HG02571 (cell line): ENCODE data around the gene RIC3.

Experiments used
- ATAC-seq: cut with Tn5 transposase; IDR thresholded peaks from one replicate; pipeline ENCODE4 v1.9.1; 2021; ENCODE audit warnings: mild to moderate bottlenecking, moderate library complexity; ENCODE audit not compliant: unreplicated experiment

The RIC3 gene

GRCh38 chr11:8105666-8106065 is 63.2 kb downstream of the RIC3 start:
- no peak for ATAC-seq

DNA sequence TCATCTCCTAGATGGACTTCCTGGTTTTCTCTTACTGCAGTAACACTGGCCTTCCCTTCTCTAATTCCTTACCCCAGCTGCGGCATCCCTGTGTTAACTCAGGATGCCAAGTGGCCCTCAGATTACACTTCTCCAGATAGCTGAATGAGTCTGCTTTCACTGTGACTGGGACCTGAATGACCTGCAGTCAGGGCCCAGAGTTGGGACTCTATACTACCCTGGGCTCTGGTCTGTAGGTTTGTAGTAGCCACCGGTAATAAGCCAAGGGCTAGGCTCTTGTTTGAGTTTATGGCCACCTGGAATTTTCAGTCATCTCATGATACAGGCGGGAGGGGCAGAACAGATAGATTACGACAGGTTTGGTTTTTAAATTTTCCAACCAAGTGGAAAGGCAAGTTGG is 63.7 kb downstream of the RIC3 start:
- ATAC-seq: no peak

DNA sequence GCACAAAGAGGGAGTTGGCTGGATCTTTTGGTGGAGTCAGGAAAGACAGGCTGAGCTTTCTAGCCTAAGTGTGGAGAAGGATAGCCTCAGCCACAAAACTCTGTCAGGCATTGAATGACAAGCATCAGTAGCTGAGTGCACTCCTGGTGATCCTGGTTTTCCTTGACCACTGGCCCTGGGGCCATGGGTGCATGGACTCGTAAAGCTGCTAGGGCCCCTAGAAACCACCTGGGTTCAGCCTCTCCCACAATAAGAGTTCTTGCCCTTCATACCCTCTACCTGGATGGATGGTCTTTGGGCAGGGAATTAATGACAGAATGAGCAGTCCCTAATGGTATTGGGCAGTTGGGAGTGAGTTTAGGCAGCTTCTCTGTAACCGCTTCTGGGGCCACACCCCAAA is 64.9 kb downstream of the RIC3 start:
- no peak for ATAC-seq

- ATAC-seq: no peak
These were observed 65.9 kb downstream of the RIC3 start for GRCh38 chr11:8102965-8103364.

- no peak for ATAC-seq
These were observed 66.4 kb downstream of the RIC3 start for GRCh38 chr11:8102296-8102915.

GRCh38 chr11:8101421-8101820 is 67.4 kb downstream of the RIC3 start:
- ATAC-seq: no peak

GRCh38 chr11:8100605-8101004 is 68.2 kb downstream of the RIC3 start:
- ATAC-seq: no peak

- ATAC-seq: no peak
These were observed 68.7 kb downstream of the RIC3 start for GRCh38 chr11:8100158-8100557.

GRCh38 chr11:8099291-8099899 is 69.4 kb downstream of the RIC3 start:
- ATAC-seq: peak; percentile 58

- ATAC-seq: no peak
These were observed 69.9 kb downstream of the RIC3 start for GRCh38 chr11:8098879-8099278.

DNA sequence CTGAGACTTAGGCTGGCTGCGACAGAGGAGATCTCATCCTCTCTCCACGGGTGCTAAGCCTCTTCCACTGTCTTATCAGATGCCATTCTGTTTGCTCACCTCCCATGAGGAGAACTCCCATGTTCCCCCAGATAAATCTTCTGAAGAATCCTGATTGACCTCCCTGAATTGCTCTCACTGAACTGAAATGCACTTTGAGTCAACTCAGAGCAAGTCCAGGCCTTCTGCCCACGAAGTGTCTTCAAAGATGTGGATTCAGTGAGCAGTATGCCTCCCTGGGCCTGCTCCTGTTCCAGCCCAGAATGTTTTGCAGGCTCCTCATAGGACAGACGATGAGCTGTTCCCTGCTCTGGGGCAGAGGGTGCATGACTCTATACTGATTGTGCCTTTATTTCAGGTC is 70.5 kb downstream of the RIC3 start:
- ATAC-seq: no peak

- ATAC-seq: no peak
These were observed 70.9 kb downstream of the RIC3 start for GRCh38 chr11:8097926-8098325.

DNA sequence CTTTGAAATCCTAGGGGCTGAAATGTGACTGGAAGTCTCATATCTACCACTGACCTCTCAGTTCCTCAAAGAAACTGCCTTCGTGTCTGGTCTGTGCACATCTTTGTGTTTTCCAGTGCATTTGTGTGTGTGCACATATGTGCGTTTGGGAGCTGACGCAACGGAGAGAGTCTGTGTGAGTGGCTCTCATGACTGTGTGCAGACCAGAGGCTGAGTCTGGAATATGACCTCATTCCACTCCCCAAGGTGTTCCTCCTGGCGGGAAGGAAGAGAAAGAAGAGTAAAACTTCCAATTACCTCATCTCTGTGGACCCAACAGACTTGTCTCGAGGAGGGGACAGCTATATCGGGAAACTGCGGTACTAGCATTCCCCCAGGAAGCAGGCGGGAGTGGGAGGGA is 71.4 kb downstream of the RIC3 start:
- ATAC-seq: no peak

- ATAC-seq: no peak
These were observed 71.8 kb downstream of the RIC3 start for GRCh38 chr11:8097062-8097461.

GRCh38 chr11:8096575-8096974 is 72.2 kb downstream of the RIC3 start:
- ATAC-seq: no peak

DNA sequence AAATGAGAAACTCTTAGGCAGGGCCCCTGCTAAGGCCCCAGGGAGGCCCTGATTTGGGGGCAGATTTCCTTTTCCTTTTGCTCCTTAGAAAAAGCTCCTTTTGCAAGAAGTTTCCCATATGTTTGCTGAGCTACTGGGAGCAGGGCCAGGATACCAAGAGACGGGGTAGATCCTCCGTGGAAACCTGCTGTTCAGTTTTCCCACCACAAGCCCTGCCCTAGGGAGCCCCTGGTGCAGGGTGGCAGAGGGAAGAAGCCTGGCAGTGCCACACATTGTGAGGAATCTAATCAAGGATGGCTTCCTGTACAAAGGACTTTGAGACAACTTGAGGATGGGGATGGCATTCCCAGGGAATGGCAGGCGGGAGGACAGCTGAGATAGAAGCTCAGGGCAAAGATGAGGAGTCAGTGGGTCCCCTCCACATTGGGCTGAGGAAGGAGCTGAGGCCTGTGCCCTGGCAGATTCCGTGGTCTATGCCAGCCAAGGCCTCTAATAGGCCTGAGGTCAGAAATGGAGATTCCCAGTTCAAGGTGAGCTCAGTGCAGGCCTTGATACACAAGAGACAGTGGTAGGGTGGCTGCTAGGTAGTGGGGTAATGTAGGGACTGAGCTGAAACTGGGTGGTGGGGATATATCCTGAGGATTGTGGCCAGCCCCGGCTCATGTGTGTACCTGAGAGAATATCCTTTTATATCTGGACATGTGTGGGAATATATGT is 72.9 kb downstream of the RIC3 start:
- no peak for ATAC-seq

DNA sequence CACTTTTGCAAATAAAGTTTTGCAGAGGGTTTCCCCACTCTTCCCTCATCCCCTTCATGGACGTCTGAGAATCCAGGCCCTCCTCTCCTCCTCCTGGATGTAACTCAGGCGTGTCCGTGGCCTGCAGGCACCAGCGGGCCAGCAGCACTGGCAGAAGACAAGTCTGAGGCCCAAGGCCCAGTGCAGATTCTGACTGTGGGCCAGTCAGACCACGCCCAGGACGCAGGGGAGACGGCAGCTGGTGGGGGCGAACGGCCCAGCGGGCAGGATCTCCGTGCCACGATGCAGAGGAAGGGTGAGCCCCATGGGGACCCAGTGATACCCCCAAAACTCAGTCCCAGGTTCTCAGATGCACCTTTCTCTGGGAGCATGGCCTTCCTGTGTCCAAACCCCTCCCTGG is 73.5 kb downstream of the RIC3 start:
- no peak for ATAC-seq

- ATAC-seq: no peak
These were observed 74.2 kb downstream of the RIC3 start for GRCh38 chr11:8094656-8095055.

- ATAC-seq: no peak
These were observed 74.8 kb downstream of the RIC3 start for GRCh38 chr11:8093931-8094575.

GRCh38 chr11:8092587-8093424 is 76.0 kb downstream of the RIC3 start:
- ATAC-seq: peak; percentile 62

DNA sequence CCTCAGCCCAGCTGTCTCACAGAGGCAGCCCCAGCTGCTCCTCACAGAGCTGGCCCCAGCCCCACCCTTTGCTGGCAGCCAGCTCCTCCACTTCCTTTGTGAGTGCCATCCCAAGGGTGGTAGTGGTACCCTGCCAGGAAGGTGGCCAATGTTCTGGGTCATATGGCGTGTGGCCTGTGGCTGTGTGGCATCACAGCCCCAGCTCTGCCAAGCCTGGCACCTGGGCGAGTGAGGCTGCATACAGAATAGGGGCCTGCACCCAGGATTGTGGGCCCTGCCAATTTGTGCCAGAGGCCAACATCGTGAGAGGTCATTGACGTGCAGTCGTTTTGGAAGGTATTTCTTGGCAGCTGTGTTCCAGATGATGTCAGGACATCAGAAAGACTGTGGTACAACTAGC is 77.1 kb downstream of the RIC3 start:
- no peak for ATAC-seq
